Occipital lobe (tissue), 3 donors: Measurements from ENCODE around the gene ANO2. TPM values are rescaled to one million over a fixed set of nuclear protein-coding genes. Genes with fewer than 3 reads are reported as not detected.

Experiments used
- DNase-seq: peaks from one replicate; lab custom pipeline; 2025; lab: John Stamatoyannopoulos, UW
- small RNA-seq: library from RNA; depleted of rRNA; stranded (forward); fragments of <200 nt; gene quantifications from one replicate; pipeline ENCODE3, GENCODE V24; 2014
- total RNA-seq: library from RNA; depleted of rRNA; stranded (reverse); fragments of >200 nt; gene quantifications from one replicate; pipeline ENCODE4 v1.2.3, GENCODE V29; 2014

Gene ANO2
- total RNA-seq, 1 donor from 2014 or later, result 3.6 TPM

DNA sequence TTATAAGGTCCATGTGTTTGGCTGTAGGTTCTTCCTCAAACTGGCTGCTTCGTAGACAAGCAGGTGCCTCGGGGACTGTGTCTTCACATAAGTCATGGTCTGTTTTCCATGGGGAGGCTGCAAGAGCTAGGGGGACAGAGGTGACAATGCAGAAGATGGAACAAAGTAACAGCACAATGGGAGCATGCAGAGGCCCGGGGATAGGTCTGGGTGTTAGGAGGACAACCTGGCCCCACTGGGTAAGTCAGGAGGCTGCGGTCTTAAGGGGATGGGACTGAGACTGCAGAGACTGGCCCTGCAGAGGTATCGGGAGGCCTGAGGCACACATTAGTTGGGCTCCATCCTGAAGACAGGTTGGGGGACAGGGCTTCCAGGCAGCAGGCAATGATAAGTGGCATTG, 424.2 kb downstream of the ANO2 start:
- no peak for DNase-seq

DNA sequence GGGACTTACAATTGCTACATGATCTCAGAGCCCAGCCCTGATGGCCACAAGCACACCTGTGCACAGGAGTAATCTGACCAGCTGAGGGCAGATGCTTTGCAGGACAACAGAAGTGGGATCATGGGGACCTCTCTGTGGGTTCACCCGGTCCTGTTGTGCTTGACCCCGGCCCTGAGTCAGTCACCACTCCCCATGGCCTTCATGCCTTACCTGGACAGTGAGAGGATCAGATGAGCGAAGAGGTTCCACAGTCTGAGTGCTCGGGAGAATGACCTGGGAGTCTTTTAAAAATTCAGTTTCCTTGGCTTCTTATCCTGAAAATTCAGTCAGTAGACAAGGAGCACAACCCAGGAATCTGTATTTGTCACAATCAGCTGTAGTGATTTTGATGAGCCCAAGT, 425.0 kb downstream of the ANO2 start:
- DNase-seq, result no peak

- DNase-seq, result no peak
These were observed 426.3 kb downstream of the ANO2 start for GRCh38 chr12:5518584-5519365.

GRCh38 chr12:5516371-5517241, 428.5 kb downstream of the ANO2 start:
- DNase-seq, result no peak

DNA sequence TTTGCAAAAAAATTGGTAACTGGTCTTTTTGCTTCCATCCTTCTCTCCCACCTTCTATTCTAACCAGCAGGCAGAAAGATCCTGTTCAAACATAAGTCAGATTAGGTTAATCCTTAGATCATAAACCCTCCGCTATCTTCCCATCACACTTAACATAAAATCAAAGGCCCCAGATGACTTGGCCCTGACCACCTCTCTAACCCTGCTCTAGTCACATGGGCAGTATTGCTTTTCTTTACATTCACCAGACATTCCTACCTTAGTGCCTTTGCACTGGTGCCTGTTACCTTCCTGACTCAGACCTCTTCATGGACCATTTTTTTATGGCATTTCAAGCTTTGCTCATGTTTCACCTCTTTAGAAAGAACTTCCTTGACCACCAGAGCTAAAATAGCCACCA, 429.6 kb downstream of the ANO2 start:
- DNase-seq, result no peak

GRCh38 chr12:5514545-5514944, 430.5 kb downstream of the ANO2 start:
- DNase-seq, result no peak

DNA sequence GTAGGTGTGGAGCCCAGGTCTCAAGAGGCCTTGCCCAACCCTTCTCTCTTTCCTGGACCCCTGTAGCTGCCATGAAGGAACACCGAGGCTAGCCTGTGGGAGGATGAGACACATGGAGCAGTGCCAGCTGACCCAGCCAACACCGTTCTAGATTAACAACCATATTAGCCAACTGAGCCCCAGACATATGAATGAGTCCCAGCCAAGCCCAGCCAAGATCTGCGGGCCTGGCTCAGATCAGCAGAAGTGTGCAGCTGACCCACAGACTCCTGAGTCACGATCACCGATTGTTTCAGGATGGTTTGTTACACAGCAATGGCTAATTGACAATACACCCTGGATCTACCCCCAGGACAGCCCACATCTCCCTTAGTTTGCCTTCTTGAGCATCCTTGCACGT, 431.0 kb downstream of the ANO2 start:
- DNase-seq, result no peak

DNA sequence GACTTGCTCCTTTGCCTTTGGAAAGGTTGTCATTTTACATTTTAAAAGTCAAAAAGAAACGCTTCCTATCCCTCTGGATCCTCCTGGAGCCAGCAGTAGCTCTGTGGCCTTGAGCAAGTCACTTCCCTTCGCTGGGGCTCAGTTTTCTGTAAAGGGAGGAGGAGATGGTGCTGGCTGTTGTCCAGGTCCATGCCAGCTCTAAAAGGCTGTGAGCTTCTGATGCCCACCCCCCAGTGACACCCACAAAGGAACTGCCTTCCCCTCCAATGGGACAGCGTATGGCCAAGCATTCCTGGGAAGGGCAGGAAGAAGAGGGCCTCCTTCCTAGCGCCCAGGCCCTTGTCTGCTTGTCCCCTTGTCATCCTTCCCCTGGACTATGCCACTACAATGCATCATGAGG, 431.7 kb downstream of the ANO2 start:
- no peak for DNase-seq

Small RNA genes lying within 50 kb of the gene (small RNA-seq; reads per million reads assigned to genes)
- not detected for gene AC137627.1

Other genes starting within 250 kb of the ANO2 start
- gene VWF, start 179.4 kb upstream of the ANO2 start, total RNA-seq, result 9.7 TPM